ENCODE data around the gene GRWD1. TPM values are rescaled to one million over a fixed set of nuclear protein-coding genes. Genes with fewer than 3 reads are reported as not detected.
A peak's percentile ranks its signal among the peaks of the same experiment; 100 is the strongest.

GRWD1 gene
- polyA plus RNA-seq, 4 donors = 5.6 to 19.5 (median 12.8) TPM

DNA sequence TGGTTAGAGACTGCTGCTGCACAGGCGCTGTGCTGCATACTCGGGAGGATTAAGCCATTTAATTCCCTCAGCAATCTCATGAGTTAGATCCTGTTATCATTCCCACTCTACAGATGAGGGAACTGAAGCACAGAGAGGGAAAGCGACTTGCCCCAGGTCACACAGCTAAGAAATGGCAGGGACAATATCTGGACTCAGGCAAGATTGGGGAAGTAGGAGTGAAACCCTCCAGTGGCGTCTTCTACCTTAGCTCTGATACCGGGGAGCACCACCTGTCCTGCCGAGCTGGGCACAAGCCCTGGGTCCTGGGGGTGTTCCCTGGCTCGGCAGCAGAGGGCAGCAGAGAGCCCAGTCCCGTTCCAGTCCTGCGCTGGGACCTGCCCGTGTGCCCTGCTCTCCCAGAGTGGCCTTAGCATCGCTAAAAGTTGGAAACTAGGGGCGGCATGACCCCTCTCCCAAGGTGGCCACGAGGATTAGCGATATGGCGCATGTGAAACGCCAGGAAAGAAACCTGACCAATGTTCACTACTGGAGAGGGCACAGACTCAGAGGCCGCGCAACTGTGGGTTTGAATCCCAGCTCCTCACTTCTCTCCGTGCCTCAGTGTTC, 43.9 kb downstream of the GRWD1 start:
- FAIRE-seq (no peak), DNase-seq (peak; percentile 79 to 82)
- WGBS, 3 donors = 19 to 23% (median 22%) methylated on average over 19 of the region's 19 CpGs
- Histone ChIP-seq H3K36me3 (ENCODE audit: control insufficient read depth in 3 of 3, insufficient read depth in 2 of 3, low read depth in 1 of 3, low read length in 3 of 3) (peaks cover 0 to 5% (median 0%) of the 10 kb centered on the region in 3 donors), H3K4me3 (ENCODE audit: low read depth in 1 of 3, low read length in 3 of 3) (no peak overlapping the region), H3K27ac (ENCODE audit: low read depth in 1 of 3, low read length in 2 of 3) (no peak overlapping the region), H3K4me1 (ENCODE audit: control insufficient read depth in 3 of 3, insufficient read depth in 2 of 3, low read depth in 1 of 3, low read length in 2 of 3) (peaks cover 0 to 43% (median 11%) of the 10 kb centered on the region in 3 donors), H3K27me3 (ENCODE audit: control insufficient read depth in 3 of 3, insufficient read depth in 3 of 3, low read length in 3 of 3) (peaks cover 0 to 18% (median 0%) of the 10 kb centered on the region in 3 donors), H3K9me3 (ENCODE audit: control insufficient read depth in 2 of 2, insufficient read depth in 1 of 2, low read depth in 1 of 2, low read length in 1 of 2) (no peaks in the 10 kb centered on the region)

- Histone ChIP-seq H3K36me3 (ENCODE audit: control insufficient read depth in 3 of 3, insufficient read depth in 2 of 3, low read depth in 1 of 3, low read length in 3 of 3) (no peaks in the 10 kb centered on the region), H3K4me3 (ENCODE audit: low read depth in 1 of 3, low read length in 3 of 3) (peak overlapping the region in 1 of 3 donors; percentile 3), H3K27me3 (ENCODE audit: control insufficient read depth in 3 of 3, insufficient read depth in 3 of 3, low read length in 3 of 3) (peaks cover 0 to 18% (median 0%) of the 10 kb centered on the region in 3 donors), H3K27ac (ENCODE audit: low read depth in 1 of 3, low read length in 2 of 3) (peak overlapping the region in 1 of 3 donors; percentile 0), H3K9me3 (ENCODE audit: control insufficient read depth in 2 of 2, insufficient read depth in 1 of 2, low read depth in 1 of 2, low read length in 1 of 2) (no peaks in the 10 kb centered on the region), H3K4me1 (ENCODE audit: control insufficient read depth in 3 of 3, insufficient read depth in 2 of 3, low read depth in 1 of 3, low read length in 2 of 3) (peaks cover 0 to 49% (median 11%) of the 10 kb centered on the region in 3 donors)
- peak; percentile 61 to 64 for DNase-seq
- no peak for FAIRE-seq
- 6 to 16% (median 14%) methylated on average over 33 to 50 of the region's 50 CpGs for WGBS, 3 donors
Observed at GRCh38 chr19:48490981-48491792, 45.4 kb downstream of the GRWD1 start.

- Histone ChIP-seq H3K27ac (ENCODE audit: low read depth in 1 of 3, low read length in 2 of 3) (no peak overlapping the region), H3K4me1 (ENCODE audit: control insufficient read depth in 3 of 3, insufficient read depth in 2 of 3, low read depth in 1 of 3, low read length in 2 of 3) (peaks cover 0 to 49% (median 11%) of the 10 kb centered on the region in 3 donors), H3K9me3 (ENCODE audit: control insufficient read depth in 2 of 2, insufficient read depth in 1 of 2, low read depth in 1 of 2, low read length in 1 of 2) (no peaks in the 10 kb centered on the region), H3K27me3 (ENCODE audit: control insufficient read depth in 3 of 3, insufficient read depth in 3 of 3, low read length in 3 of 3) (peaks cover 0 to 18% (median 0%) of the 10 kb centered on the region in 3 donors), H3K4me3 (ENCODE audit: low read depth in 1 of 3, low read length in 3 of 3) (no peak overlapping the region), H3K36me3 (ENCODE audit: control insufficient read depth in 3 of 3, insufficient read depth in 2 of 3, low read depth in 1 of 3, low read length in 3 of 3) (no peaks in the 10 kb centered on the region)
- WGBS, 3 donors = 34 to 53% (median 46%) methylated on average over 9 to 10 of the region's 10 CpGs
- no peak for FAIRE-seq
- no peak for DNase-seq
Observed at GRCh38 chr19:48491793-48492123, 46.0 kb downstream of the GRWD1 start.

DNA sequence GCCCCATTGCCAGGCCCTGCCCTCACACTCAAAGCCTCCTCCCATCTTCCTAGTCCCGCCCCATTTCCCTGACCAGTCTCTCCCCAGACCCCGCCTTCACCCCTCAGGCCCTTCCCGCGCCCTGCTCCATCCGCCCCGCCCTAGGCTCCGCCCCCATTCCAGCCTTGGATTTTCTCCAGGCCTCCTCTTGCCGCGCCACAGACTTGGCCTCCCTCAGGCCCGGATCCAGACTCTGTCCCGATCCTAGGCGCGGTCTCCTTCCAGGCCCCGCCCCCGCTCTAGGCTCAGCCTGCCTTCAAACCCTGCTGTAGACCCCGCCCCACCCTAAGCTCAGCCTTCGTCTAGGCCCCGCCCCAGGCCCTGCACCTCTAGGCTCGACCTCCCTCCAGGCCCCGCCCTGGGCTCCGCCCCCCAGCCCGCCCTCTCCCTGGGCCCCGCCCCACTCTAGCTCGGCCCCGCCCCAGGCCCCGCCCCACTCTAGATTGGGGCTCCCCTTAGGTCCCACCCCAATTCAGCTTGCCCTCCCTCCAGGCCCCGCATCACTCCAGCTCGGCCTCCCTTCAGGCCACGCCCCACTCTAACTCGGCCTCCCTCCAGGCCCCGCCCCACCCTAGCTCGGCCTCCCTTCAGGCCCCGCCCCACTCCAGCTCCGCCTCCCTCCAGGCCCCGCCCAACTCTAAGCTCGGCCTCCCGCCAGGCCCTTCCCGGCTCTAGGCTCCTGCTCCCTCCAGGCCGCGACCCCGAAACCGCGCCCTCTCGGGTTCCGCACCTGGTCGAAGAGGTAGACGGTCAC, 47.3 kb downstream of the GRWD1 start:
- 2 to 4% (median 3%) methylated on average over 33 to 47 of the region's 47 CpGs for WGBS, 3 donors
- no peak for FAIRE-seq

GRCh38 chr19:48493718-48494401, 48.1 kb downstream of the GRWD1 start:
- peak overlapping the region; percentile 35 to 85 (median 80) for H3K27ac ChIP-seq (ENCODE audit: low read depth in 1 of 3, low read length in 2 of 3)
- 2 to 4% (median 4%) methylated on average over 22 to 70 of the region's 70 CpGs for WGBS, 3 donors

More for the DNA sequence above, 47.3 kb downstream of the GRWD1 start:
- H3K36me3 ChIP-seq (ENCODE audit: control insufficient read depth in 3 of 3, insufficient read depth in 2 of 3, low read depth in 1 of 3, low read length in 3 of 3) = no peaks in the 10 kb centered on the region
- no peaks in the 10 kb centered on the region for H3K9me3 ChIP-seq (ENCODE audit: control insufficient read depth in 2 of 2, insufficient read depth in 1 of 2, low read depth in 1 of 2, low read length in 1 of 2)
- peaks cover 0 to 50% (median 11%) of the 10 kb centered on the region in 3 donors for H3K4me1 ChIP-seq (ENCODE audit: control insufficient read depth in 3 of 3, insufficient read depth in 2 of 3, low read depth in 1 of 3, low read length in 2 of 3)
- DNase-seq = peak; percentile 97 to 99
- peak overlapping the region in 2 of 3 donors; percentile 55 to 77 for H3K4me3 ChIP-seq (ENCODE audit: low read depth in 1 of 3, low read length in 3 of 3)
- H3K27me3 ChIP-seq (ENCODE audit: control insufficient read depth in 3 of 3, insufficient read depth in 3 of 3, low read length in 3 of 3) = peaks cover 0 to 20% (median 0%) of the 10 kb centered on the region in 3 donors
- H3K27ac ChIP-seq (ENCODE audit: low read depth in 1 of 3, low read length in 2 of 3) = peak overlapping the region; percentile 38 to 90 (median 85)

GRCh38 chr19:48495396-48495795, 49.6 kb downstream of the GRWD1 start:
- FAIRE-seq (no peak), DNase-seq (peak; percentile 65 to 80)
- H3K9me3 ChIP-seq (ENCODE audit: control insufficient read depth in 2 of 2, insufficient read depth in 1 of 2, low read depth in 1 of 2, low read length in 1 of 2) = no peaks in the 10 kb centered on the region
- H3K27me3 ChIP-seq (ENCODE audit: control insufficient read depth in 3 of 3, insufficient read depth in 3 of 3, low read length in 3 of 3) = peaks cover 0 to 31% (median 0%) of the 10 kb centered on the region in 3 donors
- no peak overlapping the region for H3K4me3 ChIP-seq (ENCODE audit: low read depth in 1 of 3, low read length in 3 of 3)
- H3K36me3 ChIP-seq (ENCODE audit: control insufficient read depth in 3 of 3, insufficient read depth in 2 of 3, low read depth in 1 of 3, low read length in 3 of 3) = no peaks in the 10 kb centered on the region
- 51 to 57% (median 54%) methylated on average over 6 of the region's 6 CpGs for WGBS, 3 donors
- peak overlapping the region in 2 of 3 donors; percentile 27 to 66 for H3K27ac ChIP-seq (ENCODE audit: low read depth in 1 of 3, low read length in 2 of 3)
- peaks cover 0 to 37% (median 9%) of the 10 kb centered on the region in 3 donors for H3K4me1 ChIP-seq (ENCODE audit: control insufficient read depth in 3 of 3, insufficient read depth in 2 of 3, low read depth in 1 of 3, low read length in 2 of 3)

More at GRCh38 chr19:48493718-48494401, 48.1 kb downstream of the GRWD1 start:
- Histone ChIP-seq H3K27me3 (ENCODE audit: control insufficient read depth in 3 of 3, insufficient read depth in 3 of 3, low read length in 3 of 3) (peaks cover 0 to 23% (median 0%) of the 10 kb centered on the region in 3 donors), H3K36me3 (ENCODE audit: control insufficient read depth in 3 of 3, insufficient read depth in 2 of 3, low read depth in 1 of 3, low read length in 3 of 3) (no peaks in the 10 kb centered on the region), H3K9me3 (ENCODE audit: control insufficient read depth in 2 of 2, insufficient read depth in 1 of 2, low read depth in 1 of 2, low read length in 1 of 2) (no peaks in the 10 kb centered on the region), H3K4me3 (ENCODE audit: low read depth in 1 of 3, low read length in 3 of 3) (peak overlapping the region in 2 of 3 donors; percentile 55 to 77), H3K4me1 (ENCODE audit: control insufficient read depth in 3 of 3, insufficient read depth in 2 of 3, low read depth in 1 of 3, low read length in 2 of 3) (peaks cover 0 to 46% (median 9%) of the 10 kb centered on the region in 3 donors)
- no peak for FAIRE-seq
- no peak for DNase-seq

DNA sequence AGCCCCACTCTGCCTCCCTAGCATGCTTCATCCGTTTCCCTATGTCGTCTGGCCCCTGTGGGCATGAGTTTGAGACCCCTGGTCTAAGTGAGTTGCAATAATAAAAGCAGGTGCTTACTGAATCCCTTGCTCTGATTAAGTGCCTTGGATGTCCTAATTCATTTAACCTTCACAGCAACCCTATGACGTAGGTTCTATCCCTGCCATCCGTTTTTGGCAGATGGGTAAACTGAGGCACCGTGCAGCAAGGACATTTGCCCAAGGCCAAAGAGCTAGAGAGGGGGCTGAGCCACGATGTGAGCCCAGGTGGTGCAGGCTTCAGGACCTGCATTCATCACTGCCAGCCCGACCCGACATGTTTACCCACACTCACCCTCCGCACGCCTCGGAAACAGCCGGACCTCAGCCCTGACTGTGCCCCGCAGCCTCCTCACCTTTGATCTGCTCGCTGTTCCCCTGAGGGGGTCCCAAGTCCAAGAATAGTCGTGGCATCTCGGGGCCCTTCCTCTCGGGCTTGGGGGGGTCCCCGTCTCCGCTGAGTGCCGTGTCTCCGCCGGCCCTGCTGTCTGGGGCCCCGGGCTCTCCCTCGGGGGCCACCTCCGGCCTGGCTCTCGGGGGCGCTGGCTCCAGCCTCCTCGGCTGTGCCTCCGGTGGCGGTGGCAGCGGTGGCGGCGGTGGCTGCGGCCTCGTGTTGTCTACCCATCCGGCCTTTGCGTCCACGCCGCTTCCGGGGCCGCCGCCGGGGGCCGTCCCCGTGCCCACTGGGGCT, 51.4 kb downstream of the GRWD1 start:
- DNase-seq (no peak), FAIRE-seq (no peak)
- Histone ChIP-seq H3K27me3 (ENCODE audit: control insufficient read depth in 3 of 3, insufficient read depth in 3 of 3, low read length in 3 of 3) (peaks cover 0 to 25% (median 0%) of the 10 kb centered on the region in 3 donors), H3K4me3 (ENCODE audit: low read depth in 1 of 3, low read length in 3 of 3) (peak overlapping the region in 2 of 3 donors; percentile 5 to 35), H3K4me1 (ENCODE audit: control insufficient read depth in 3 of 3, insufficient read depth in 2 of 3, low read depth in 1 of 3, low read length in 2 of 3) (peaks cover 0 to 31% (median 3%) of the 10 kb centered on the region in 3 donors), H3K9me3 (ENCODE audit: control insufficient read depth in 2 of 2, insufficient read depth in 1 of 2, low read depth in 1 of 2, low read length in 1 of 2) (no peaks in the 10 kb centered on the region), H3K36me3 (ENCODE audit: control insufficient read depth in 3 of 3, insufficient read depth in 2 of 3, low read depth in 1 of 3, low read length in 3 of 3) (no peaks in the 10 kb centered on the region), H3K27ac (ENCODE audit: low read depth in 1 of 3, low read length in 2 of 3) (no peak overlapping the region)
- 21 to 56% (median 33%) methylated on average over 37 to 45 of the region's 45 CpGs for WGBS, 3 donors

All from small intestine (tissue), 7 donors.